ENCODE measurements around the gene TMEM30A.

TMEM30A gene

GRCh38 chr6:75291331-75291730 is 6.7 kb upstream of the TMEM30A start:
- no peak for DNase-seq

GRCh38 chr6:75290136-75290945 is 5.7 kb upstream of the TMEM30A start:
- no peak for DNase-seq

GRCh38 chr6:75288023-75288422 is 3.4 kb upstream of the TMEM30A start:
- DNase-seq = no peak

- no peak for DNase-seq
Measured at GRCh38 chr6:75287424-75287823, 2.8 kb upstream of the TMEM30A start.

GRCh38 chr6:75286955-75287354 is 2.4 kb upstream of the TMEM30A start:
- no peak for DNase-seq

- DNase-seq = no peak
Measured at GRCh38 chr6:75285283-75285639, 669 bp upstream of the TMEM30A start.

GRCh38 chr6:75283907-75284631 is 523 bp downstream of the TMEM30A start:
- DNase-seq = no peak

- no peak for DNase-seq
Measured at GRCh38 chr6:75282706-75283105, 1.9 kb downstream of the TMEM30A start.

- no peak for DNase-seq
Measured at GRCh38 chr6:75281653-75282052, 2.9 kb downstream of the TMEM30A start.

GRCh38 chr6:75280131-75280855 is 4.3 kb downstream of the TMEM30A start:
- no peak for DNase-seq

GRCh38 chr6:75279418-75279817 is 5.2 kb downstream of the TMEM30A start:
- DNase-seq = no peak

GRCh38 chr6:75278474-75279077 is 6.0 kb downstream of the TMEM30A start:
- no peak for DNase-seq

GRCh38 chr6:75275067-75275466 is 9.5 kb downstream of the TMEM30A start:
- no peak for DNase-seq

- DNase-seq = no peak
Measured at GRCh38 chr6:75273009-75273408, 11.6 kb downstream of the TMEM30A start.

- no peak for DNase-seq
Measured at GRCh38 chr6:75272145-75272840, 12.3 kb downstream of the TMEM30A start.

- no peak for DNase-seq
Measured at GRCh38 chr6:75268988-75269354, 15.6 kb downstream of the TMEM30A start.

GRCh38 chr6:75268121-75268987 is 16.2 kb downstream of the TMEM30A start:
- no peak for DNase-seq

GRCh38 chr6:75267461-75267860 is 17.1 kb downstream of the TMEM30A start:
- DNase-seq = no peak

GRCh38 chr6:75266716-75267291 is 17.8 kb downstream of the TMEM30A start:
- no peak for DNase-seq

- no peak for DNase-seq
Measured at GRCh38 chr6:75263401-75263750, 21.2 kb downstream of the TMEM30A start.

GRCh38 chr6:75262716-75263400 is 21.7 kb downstream of the TMEM30A start:
- DNase-seq = no peak

Data from activated gamma-delta T cell (primary cell).